Fibroblast of skin of back (primary cell): ENCODE data around the gene CYP4A11. TPM values are rescaled to one million over a fixed set of nuclear protein-coding genes. Genes with fewer than 3 reads are reported as not detected.
"Not testable (repeated sequence)": the region's sequence is repeated elsewhere in the genome, so short reads cannot be mapped to it uniquely, and the experiment has no call there.

ENCODE experiments used
- DNase-seq: peaks from one replicate; pipeline ENCODE4 v3.0.0-alpha.2; 2013
- polyA plus RNA-seq, 2 experiments: library from polyadenylated mRNA; unstranded; fragments of 120-200 nt; gene quantifications; one replicate each; pipeline ENCODE4 v1.2.1, GENCODE V29; 2013; ENCODE audit not compliant: insufficient read length in 2 of 2

The CYP4A11 gene, protein sequence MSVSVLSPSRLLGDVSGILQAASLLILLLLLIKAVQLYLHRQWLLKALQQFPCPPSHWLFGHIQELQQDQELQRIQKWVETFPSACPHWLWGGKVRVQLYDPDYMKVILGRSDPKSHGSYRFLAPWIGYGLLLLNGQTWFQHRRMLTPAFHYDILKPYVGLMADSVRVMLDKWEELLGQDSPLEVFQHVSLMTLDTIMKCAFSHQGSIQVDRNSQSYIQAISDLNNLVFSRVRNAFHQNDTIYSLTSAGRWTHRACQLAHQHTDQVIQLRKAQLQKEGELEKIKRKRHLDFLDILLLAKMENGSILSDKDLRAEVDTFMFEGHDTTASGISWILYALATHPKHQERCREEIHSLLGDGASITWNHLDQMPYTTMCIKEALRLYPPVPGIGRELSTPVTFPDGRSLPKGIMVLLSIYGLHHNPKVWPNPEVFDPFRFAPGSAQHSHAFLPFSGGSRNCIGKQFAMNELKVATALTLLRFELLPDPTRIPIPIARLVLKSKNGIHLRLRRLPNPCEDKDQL
- polyA plus RNA-seq (2013, experiment 1 of 2; ENCODE audit: insufficient read length): not detected
- polyA plus RNA-seq (2013, experiment 2 of 2; ENCODE audit: insufficient read length): not detected

DNA sequence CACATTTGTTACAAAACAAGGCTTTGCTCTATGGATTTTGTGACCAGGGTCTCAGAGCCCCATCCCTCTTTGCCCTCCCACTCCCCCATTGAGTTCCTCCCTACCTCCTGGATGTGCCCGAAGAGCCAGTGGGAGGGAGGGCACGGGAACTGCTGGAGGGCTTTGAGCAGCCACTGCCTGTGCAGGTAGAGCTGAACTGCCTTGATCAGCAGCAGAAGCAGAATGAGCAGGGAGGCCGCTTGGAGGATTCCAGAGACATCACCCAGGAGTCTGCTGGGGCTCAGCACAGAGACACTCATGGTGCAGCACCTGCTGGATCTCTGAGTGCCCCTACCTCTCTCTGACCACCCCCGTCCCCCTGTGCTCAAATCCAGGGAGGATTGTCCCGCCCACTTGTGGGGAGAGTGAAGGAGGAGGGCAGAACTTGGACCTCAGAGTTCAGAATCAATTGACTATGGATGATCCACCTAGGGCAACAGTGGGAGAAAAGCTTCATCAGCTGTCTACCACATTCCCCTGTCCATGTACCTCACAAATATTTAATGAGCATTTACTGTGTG is at the start of gene CYP4A11:
Gene CYP4A11 (minus strand): TSS at position 342 of the 560 bp plus-strand sequence. CDS start 43 bp downstream, at position 299.
- no peak for DNase-seq

DNA sequence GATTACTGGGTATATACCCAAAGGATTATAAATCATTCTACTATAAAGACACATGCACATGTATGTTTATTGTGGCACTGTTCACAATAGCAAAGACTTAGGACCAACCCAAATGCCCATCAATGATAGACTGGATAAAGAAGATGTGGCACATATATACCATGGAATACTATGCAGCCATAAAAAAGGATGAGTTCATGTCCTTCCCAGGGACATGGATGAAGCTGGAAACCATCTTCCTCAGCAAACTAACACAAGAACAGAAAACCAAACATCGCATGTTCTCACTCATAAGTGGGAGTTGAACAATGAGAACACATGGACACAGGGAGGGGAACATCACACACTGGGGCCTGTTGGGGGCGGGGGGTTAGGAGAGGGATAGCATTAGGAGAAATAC is 49.3 kb upstream of the CYP4A11 start:
- not testable (repeated sequence) for DNase-seq

DNA sequence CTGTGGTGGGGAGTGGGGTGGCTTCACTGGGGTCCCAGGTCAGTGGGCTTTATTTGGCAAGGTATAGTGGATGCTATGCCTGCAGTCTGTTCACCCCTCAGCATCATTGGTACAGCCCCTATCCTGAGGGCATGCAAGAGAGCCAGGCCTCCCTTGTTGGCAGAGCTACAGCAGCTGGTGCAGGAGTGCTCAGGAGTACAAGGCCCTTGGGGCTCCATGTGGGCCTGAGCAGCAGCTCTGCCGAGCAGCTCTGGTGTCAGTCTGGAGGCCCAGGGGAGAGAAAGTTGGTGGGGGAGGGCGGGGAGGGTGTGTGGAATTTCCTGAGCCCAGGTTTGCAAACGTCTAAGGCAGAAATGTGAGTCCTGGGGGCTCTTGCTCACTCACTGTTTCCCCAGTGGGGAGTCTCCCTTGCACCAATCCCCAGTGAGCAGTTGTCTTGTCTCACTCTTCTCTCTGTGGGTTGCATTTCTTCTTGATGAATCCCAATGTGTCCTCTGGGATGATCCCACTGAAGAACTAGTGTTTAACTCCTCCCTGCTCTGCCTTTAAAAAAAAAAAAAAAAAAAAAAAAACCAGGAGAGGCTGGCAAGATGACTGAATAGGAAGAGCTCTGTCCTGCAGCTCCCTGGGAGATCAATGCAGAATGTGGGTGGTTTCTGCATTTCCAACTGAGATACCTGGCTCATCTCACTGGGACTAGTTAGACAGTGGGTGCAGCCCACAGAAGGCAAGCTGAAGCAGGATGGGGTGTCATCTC is 42.7 kb upstream of the CYP4A11 start:
- DNase-seq: peak; percentile 86

DNA sequence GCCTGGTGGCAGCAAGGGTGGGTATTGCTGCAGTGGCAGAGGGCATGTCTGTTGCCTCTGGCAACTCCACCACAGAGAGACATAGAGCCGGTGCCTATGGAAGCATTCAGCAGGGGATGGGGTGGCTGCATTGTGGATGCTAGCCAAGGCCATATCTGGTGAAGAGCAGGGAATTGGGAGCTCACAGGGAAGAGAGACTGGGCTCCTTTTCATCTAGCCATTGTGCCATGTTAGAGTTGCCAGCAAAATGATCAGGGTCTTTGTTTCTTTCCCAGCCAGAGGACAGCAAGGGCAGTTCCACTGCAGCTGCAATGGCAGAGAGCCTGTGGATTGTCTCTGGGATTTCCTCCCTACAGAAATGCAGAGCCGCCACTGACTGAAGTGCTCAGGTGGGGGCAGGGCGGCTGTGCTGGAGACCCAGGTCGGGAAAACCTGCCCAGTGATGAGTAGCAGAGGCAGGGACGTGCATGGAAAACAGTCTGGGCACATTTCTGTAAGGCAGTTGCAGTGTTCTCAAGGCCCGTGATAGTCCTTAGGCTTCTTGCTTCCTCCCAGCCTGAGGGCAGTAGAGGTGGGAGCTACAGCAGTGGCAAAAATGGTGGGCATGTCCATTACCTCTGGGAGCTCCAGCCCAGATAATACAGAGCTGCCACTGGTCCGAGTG is 42.0 kb upstream of the CYP4A11 start:
- no peak for DNase-seq

DNA sequence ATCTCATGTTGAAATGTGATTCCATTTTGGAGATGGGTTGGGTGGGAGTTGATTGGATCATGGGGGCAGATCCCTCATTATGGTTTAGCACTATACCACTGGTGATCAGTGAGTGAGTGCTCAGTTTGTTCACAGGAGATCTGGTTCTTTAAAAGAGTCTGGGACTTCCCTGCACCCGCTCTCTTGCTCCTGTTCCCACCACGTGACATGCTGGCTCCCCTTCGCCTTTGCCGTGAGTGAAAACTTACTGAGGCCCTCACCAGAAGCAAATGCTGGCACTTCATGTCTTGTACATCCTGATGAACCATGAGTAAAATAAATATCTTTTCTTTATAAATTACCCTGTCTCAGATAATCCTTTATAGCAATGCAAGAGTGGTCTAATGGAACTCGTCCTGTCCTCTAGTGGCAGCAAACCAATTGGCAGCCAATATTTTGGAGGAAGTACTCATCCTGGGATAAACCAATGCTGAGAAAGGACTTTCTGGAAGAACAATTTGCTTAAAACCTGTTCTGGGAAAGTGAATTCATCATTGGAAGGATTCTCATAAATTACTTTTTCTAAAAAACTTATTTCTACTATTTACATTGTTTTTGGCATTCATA is 27.8 kb upstream of the CYP4A11 start:
- DNase-seq: no peak

DNA sequence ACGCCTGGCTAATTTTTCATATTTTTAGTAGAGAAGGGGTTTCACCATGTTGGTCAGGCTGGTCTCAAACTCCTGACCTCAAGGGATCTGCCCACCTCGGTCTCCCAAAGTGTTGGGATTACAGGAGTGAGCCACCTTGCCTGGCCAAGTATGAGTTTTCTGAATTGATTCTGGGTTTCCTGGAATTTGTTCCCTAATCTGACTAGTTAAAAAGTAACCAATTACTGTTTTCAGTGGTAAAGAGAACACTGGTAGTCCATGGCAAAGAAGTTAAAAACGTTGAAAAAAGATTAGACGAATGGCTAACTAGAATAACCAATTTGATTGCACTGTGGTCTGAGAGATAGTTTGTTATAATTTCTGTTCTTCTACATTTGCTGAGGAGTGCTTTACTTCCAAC is 21.0 kb upstream of the CYP4A11 start:
- not testable (repeated sequence) for DNase-seq

DNA sequence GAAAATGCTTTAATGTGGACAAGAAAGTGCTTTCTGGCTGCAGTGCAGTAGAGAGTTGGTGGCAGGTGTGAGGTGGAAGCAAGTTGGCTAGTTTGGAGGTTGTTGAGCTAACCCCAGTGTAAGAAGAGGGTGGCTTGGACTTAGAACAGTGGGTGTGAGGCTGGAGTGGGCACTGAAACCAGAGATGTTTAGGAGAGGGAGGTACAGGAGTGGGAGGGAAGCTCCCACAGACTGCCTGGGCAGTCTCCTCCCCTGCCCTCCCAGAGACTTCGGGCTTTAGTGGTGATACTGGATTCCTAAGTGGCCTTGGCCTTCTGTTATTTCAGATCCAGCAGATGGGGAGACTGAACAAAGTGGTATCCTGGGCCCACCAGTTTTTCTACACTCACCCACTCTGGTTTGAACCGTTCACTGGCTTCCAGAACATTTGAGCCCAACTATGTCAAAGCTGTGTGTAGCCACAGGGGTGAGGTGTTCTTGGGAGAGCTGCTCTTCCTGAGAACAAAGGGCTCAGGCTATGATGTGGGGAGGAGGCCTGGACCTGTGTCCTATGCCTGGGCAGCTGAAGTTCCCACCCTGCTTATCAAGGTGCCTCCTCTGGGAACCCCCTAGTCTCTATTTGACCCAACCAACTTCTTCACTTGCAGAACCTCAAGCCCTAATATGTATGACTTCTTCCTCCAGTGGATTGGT is 19.9 kb upstream of the CYP4A11 start:
- DNase-seq: no peak

DNA sequence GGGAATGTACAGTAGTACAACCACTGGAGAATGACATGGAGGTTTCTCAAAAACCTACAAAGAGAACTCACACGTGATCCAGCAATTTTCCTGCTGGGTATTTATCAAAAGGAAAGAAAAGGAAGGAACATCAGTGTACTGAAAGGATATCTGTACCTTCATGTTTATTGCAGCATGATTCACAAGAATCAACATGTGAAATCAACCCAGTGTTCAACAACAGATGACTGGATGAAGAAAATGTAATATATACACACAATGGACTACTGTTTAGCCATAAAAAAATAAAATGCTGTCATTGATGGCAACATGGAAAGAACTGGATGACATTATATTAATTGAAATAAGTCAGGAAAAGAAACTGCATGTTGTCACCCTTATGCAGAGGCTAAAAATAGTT is 19.0 kb upstream of the CYP4A11 start:
- no peak for DNase-seq

DNA sequence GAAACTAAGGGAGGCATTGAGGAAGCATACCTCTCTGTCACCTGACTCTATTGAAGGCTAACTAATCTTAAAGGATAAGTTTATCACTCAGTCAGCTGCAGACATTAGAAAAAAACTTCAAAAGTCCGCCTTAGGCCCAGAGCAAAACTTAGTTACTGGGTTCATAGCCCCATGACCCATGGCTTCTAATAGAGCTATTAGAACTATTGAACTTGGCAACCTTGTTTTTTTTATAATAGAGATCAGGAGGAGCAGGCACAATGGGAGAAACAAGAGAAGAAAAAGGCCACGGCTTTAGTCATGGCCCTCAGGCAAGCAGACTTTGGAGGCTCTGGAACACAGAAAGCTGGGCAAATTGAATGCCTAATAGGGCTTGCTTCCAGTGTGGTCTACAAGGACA is 13.8 kb upstream of the CYP4A11 start:
- DNase-seq: not testable (repeated sequence)

DNA sequence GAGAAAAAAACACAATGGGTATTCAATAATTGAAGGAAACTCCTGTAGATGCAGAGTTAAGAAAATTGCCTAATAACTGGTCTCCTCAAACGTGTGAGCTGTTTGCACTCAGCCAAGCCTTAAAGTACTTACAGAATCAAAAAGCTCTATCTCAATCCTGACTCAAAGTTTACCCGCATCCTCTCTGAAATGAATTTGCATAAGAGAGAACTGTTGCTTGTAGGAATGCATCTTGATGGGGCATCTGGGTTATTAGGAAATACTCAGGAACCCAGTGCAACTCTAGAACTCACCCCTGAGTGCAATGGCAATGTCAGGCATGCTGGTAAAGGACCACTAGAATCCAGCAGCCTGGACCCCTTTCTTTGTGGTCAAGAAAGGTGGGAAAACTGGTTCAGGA is 12.6 kb upstream of the CYP4A11 start:
- DNase-seq: not testable (repeated sequence)

DNA sequence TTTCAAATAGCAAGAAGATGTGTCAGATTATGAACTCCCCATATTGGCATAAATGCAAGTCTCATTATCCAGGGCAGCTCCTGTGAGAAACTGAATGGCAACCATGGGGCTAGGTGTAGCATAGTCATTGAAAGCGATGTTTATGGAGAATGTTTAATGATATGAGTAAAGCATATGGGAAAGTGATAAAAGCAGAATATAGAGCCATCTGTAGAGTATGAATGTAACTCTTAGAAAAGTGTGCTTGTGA is 8.1 kb upstream of the CYP4A11 start:
- not testable (repeated sequence) for DNase-seq

DNA sequence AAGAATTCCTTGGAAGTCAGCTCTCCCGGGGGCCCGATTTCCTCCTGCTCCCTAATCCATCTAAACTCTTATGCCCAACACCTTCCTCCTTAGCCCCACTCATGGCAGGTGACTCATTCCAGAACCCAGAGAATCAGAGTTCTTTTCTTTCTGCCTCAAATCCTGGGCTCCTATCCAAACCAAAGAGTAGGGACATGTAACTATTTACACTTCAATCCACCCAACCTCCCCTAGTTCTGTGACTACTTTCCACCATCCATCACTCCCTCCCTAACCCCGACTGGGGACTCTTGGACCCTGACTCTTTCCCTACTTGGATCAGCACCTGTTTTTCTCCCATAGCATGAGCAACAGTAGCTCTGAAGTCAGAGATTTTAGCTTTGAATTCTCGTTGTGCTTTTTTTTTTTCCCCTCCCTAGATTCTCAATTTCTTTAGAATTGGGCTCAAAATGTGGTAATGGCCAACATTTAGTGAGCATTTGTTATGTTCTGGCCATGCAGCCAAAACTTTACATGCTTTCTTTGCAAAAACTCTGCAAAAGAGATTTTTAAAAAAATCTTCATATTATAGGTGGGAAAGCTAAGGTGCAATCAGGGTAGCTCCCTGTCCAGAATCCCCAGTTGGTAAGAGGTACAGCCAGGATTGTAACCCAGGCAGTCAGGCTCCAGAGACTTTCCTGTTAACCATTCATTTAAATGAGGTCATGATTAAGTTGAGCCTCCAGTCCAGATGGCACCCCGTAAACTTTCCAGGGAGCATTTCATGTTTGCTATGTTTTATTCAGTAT is 7.5 kb upstream of the CYP4A11 start:
- no peak for DNase-seq

DNA sequence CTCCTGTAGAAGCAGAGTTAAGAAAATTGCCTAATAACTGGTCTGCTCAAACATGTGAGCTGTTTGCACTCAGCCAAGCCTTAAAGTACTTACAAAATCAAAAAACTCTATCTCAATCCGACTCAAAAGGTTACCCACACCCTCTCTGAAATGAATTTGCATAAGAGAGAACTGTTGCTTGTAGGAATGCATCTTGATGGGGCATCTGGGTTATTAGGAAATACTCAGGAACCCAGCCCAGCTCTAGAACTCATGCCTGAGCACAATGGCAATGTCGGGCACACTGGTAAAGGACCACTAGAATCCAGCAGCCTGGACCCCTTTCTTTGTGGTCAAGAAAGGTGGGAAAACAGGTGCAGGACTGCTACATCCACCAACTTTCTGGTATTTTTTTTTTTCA is 6.4 kb upstream of the CYP4A11 start:
- DNase-seq: not testable (repeated sequence)

DNA sequence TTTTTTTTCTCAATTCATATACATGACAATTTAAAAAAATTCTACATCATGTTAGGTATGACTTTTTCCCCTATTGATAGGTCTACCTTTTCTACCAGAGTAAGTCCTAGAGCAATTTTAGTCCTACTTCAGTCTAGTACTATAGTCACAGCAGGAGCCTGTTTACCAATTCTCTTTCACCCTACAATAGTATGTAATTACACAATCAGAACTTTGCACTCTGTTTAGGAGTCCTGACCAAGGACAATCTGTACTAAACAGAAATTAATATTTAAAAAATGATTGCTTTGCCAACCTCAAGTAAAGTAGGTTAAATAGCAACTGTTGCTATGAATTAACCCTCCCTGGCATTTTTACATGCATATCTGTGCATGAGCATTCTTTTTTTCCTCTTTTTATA is 810 bp upstream of the CYP4A11 start:
- DNase-seq: no peak

DNA sequence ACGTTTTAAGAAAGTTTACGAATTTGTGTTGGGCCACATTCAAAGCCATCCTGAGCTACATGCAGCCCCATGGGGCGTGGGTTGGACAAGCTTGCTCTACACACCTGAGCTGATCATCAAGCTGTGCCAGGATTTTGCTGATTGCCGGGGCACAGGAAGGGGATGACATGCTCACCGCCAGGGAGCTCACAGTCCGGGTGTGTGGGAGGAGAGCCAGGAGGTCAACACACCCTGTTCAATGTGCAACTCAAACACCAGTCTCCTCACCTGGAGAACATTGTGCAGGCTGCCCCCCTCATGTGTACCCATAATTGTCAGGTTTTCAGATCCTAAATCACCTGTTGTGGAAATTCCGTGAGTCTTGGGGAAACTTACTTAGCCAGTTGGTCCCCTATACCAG is 969 bp downstream of the CYP4A11 start:
- no peak for DNase-seq

DNA sequence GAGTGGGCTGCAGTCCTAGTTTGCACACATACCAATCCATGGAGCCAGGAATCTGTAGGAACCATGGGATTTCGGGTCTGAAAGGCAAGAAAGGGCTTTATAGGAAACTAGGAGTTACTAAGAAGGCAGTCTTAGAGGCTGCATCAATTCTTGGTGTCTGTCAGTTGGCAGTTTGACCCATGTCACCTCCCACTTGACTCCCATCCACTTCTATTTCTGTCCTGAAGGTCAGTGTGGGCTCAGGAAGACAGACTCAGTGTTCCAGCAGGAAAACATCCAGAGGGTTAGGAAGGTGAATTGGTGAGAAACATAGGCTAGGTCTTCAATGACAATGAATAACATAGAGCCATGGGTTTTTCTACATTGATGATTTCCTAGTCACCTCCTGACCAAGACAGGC is 4.0 kb downstream of the CYP4A11 start:
- DNase-seq: no peak

DNA sequence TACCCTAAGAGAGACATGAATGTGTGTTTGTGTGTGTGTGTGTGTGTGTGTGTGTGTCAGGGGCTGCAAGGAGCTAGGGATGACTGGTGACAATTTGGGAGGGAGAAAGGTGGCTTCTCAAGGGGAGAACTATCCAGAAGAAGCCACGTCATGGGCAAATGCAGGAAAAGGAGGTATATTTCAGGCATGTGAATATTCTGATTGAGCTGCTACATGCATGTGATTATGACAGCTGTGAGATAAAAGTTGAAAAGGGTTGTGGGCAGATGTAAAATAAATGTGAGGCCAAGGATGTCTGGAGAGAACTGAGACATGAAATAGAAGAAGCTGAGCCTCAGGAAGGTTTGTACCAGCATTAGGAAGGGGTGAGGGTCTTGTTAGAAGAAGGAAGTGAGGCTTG is 4.5 kb downstream of the CYP4A11 start:
- DNase-seq: no peak

DNA sequence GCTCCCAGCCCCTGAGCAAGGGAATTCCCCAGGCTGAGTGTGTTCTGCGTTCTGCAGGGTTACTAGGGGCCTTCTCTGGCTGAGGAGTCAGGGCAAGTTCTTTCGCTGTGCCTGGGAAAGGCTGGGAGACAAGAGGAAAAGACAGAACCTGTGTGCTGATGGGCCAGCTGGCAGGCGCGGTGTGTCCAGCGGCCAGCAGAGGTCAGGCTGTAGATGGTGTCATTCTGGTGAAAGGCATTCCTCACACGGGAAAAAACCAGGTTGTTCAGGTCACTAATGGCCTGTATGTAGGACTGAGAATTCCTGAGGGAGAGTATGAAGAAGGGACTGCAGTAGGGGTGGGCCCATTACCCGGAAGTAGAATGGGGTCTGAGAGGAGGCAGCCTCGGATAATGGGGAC is 6.4 kb downstream of the CYP4A11 start:
- not testable (repeated sequence) for DNase-seq

DNA sequence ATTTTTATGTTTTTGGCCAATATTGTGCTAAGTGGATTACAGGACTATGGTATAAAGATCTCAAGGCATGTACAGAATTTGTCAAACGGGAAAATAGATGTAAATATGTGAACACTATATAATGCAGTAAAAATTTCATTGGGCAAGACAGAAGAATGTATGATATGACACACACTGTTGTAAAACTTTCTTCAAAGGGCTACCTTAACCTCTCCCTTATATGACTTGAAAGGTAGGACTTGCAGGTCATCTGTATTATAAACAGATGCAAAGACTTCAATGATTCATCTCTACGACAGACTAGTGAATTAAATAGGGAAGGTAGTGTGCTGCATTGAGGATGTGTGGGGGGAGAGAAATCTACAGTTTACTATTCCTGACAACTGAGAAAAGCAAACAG is 9.3 kb downstream of the CYP4A11 start:
- not testable (repeated sequence) for DNase-seq

DNA sequence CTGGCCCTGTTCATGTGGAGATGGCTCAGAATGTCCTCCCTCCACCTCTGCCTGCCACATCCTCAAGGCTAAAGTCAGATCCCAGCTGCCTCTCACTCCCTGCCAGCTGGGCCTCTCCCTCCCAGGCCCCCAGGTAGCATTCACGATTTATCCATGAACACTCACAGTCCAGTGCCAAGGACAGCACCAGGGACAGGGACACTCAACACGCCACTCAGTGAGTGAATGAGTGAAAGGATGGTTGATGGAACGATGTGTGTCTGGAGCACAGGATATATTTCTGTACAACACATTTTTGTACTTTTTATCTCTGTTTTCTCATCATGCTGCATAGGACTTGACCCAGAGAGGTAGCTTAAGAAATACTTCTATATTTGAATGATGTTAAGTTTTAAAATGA is 10.1 kb downstream of the CYP4A11 start:
- no peak for DNase-seq

DNA sequence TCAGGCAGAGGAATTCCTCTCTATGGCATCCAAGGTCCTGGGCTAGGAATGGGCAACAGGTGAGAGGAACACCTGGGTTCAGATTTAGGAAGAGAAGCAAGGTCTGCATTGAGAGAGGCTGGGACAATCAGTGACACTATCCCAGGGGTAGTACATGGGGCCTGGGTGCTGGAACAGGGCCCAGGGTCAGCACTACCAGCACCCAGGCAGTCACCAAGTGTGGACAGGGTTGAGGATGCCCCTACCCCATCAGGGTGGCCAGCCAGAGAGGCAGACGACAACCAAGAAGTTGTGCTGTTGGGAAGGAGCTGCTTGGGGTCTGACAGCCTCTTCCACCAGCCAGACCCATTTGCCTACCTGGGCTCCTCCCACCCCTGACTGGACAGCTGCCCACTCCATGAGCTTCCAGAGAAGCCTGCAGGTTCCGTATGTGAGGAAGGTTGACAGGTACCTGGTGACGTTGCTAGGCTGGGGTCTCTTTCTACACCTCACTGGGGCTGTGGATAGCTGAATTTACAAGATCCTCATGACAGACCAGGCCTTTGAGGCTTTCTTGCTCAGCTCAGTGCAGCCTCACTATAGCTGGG is 13.9 kb downstream of the CYP4A11 start:
- no peak for DNase-seq
